Measurements from ENCODE around the gene DCHS2.

- no peak for TF ChIP-seq CTCF (IDR thresholded peaks at IDR 0.05)
- TF ChIP-seq EZH2 (IDR thresholded peaks at IDR 0.05), result no peak
Measured at GRCh38 chr4:154414796-154415195, 76.8 kb downstream of the DCHS2 start.

Measured in neural progenitor cell (in vitro differentiated cells).